Raji (cell line): Measurements from ENCODE around the gene SLC16A3.

Experiments used
- POLR2A ChIP-seq: IDR thresholded peaks from 2 replicates; pipeline ENCODE4 v1.6.1; 2011; ENCODE audit warnings: low read depth, low read length, control low read depth; ENCODE audit not compliant: insufficient read depth

SLC16A3 gene

DNA sequence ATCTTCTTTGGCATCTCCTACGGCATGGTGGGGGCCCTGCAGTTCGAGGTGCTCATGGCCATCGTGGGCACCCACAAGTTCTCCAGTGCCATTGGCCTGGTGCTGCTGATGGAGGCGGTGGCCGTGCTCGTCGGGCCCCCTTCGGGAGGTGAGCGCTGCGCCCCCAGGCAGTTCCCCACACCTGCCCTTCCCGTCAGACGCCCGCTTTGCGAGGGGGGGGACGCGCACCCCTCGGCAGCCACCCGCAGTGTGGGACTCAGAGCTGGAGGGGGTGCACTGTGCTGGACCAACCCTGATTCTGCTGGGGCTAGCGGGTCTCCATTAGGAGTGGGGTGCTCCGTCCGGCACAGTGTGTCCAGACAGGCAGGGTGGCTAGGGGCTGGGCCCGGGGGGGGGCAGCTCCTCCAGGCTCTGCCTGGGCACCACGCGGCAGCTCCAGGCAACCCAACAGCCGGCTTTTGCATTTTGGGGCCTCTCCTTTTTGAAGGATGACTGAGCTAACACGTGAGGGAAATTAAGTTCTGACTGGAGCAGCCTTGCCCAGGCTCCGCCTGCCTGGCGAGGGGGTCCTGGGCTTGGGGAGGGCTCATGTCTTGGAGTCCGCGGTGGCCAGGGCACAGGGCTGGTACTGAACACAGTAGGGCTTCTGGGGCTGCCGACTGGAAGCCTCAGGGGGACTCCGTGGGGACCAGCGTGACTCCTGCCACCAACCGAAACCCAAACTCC lies 9.1 kb downstream of the SLC16A3 start:
- no peak for TF ChIP-seq POLR2A

DNA sequence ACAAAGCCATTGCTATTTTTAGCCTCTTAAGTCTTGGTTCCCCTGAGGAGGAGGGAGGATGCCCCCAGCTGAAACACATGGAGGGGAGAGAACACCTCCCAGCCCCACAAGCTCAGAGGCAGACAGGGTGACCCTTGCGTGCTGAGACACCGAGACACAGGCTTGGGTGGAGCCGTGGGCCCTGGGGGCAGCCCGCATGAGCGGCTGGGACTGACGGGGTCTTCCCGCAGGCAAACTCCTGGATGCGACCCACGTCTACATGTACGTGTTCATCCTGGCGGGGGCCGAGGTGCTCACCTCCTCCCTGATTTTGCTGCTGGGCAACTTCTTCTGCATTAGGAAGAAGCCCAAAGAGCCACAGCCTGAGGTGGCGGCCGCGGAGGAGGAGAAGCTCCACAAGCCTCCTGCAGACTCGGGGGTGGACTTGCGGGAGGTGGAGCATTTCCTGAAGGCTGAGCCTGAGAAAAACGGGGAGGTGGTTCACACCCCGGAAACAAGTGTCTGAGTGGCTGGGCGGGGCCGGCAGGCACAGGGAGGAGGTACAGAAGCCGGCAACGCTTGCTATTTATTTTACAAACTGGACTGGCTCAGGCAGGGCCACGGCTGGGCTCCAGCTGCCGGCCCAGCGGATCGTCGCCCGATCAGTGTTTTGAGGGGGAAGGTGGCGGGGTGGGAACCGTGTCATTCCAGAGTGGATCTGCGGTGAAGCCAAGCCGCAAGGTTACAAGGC lies 9.8 kb downstream of the SLC16A3 start:
- TF ChIP-seq POLR2A, result no peak

DNA sequence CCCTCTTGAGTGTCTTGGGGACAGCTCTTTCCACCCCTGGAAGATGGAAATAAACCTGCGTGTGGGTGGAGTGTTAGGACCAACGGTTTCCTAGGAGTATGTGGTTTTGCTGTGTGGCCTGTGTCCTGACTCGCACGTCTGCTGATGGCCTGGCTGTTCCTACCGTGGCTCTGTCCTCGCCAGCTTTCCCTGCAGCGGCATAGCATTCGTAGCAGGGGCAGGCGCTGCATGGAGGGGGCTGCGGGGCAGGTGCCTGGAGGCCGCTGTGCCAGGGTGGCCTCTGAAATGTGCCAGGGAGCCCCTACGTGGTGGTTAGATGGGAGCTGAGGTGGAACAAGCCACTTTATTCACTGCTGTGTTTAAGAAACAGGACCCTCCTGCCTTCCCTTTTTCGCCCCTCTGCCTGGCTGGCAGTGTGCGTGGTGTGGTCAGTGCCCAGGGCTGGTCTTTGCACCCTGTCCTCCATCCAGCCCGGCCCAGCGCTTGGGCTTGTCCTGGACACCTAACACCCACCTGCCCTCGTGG lies 10.6 kb downstream of the SLC16A3 start:
- no peak for TF ChIP-seq POLR2A

DNA sequence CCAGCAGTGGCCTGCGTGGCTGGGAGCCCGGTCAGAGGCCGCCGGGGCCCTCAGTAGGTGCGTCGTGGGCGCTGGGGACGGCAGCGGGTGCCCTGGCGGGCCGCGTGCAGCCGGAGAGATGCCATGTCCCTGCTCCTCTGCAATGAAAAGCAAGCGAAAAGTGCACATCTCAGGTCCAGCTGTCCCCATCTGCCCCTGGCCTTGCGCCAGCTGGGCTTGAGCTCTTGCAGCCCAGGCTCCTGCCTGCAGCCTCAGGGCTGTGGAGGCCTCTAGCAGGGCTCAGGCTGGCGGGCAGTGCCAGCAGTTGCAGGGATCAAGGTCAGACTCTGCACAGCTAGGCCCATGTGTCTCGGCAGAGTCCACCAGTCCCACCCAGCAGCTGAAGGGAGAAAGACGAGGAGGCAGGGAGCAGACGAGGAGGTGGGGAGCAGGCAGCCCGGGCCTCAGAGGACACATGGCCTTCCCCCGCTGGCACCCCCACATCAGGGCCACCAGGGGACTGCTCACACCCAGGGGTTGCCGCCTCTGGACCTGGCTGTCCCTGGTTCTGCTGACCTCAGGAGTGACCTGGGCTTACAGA lies 11.2 kb downstream of the SLC16A3 start:
- no peak for TF ChIP-seq POLR2A

DNA sequence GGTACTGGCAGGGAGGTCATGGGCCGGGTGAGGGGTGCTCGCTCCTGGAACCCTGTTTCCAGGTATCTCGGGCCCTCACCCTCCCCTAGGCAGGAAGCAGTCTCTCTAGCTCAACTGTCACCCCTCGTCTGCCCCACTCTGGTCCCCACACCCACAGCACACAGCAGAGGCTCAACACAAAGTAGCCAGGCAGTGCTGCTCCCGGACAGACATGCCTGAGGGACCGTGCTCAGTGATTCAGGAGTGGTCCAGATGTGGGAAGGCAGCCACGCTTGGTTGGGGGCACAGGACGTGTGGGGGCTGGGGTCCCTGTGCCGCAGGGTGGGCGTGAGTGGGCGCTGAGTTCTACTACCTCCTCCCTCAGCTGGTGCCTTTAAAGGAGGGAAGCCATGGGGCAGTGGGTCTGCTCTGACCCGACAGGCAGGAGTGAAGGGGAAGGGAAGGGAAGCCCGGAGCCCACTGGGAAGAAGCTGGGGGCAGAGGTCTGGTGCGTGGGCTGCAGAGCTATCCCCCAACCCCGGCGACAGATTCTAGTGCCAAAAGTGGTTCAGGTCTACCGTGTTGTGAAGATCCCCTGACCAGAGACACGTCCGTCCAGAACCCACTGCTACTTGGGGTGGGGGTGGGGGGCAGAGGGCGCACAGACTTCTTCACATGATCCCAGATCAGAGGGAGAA lies 11.8 kb downstream of the SLC16A3 start:
- no peak for TF ChIP-seq POLR2A

DNA sequence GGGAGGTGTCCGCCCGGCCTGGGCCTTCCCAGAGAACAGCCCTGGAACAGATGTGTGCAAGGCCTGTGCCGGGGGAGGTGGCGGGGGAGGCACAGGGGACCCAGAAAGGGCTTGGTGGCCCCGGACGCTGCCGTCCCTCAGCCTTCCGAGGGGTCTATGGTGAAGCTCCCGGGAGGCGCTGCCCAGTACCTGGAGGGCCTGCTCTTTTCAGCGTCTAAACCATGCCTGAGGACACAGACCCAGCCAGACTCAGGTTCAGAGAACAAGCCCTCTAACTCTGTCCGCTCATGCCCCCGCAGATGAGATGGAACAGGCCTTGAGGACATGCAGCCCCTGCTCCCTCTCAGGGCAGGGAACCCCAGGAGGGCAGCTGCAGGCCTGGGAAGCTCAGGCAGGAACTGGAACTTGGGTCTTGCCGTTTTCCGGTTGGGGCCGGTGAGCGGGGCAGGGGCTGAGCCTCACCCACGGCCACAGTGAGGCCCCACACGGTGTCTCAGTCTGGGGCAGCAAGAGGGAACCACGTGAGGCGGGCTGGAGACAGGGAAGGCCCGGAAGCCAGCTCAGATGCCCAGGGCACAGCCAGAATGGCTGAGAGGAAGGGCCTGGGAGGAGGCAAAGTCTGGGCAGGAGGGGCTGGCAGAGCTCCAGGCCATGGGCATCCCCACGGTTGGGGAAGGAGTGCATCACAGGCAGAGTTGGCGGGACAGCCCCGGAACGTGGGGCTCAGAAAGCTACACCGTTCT lies 12.5 kb downstream of the SLC16A3 start:
- no peak for TF ChIP-seq POLR2A

DNA sequence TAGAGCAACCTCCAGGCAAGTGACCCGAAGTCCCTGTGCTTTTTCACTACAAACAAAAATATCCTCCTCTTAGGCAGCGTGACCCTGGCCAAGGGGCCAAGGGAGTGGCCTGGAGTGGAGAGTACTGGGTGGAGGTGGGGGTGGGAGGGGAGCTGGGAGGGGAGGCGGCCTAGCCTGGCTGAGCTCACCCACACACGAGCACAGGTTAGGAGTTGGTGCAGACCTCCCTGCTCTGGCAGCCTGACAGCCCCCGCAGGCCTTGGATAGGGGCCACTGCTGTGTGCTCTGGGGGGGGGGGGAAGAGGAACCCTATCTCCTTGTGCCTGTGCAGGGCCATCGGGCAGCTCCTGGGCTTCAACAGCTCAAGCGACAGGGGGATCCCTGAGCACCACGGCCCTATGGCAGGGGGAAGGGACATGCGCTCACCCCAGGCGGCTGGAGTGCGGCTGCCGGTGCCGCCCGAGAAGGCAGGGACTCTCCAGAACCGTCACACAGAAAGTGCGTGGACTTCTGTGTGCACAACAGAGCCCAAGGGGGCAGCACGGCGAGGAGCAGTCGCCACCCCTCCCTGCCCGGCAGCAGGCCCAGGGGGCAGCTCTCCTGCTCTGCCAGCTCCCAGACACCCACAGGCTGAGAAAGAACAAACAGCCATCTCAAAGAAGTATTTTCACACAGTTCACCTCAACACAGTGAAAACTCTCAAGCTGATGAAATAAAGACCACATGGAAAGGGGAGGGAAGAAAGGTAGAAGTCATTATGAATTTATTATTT lies 13.3 kb downstream of the SLC16A3 start:
- TF ChIP-seq POLR2A, result no peak

DNA sequence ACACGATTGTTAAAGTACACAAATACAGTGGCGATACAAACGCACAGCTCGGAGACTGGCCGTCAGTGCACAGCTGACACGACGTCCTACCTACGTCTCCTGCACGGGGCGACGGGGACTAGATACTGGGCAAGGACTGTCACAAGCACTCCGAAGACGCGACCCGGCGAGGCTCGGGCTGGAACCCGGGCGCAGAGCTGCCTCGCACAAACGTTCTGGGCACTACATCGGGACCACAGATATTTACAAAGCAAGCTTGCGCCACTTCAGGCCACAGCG lies 13.8 kb downstream of the SLC16A3 start:
- TF ChIP-seq POLR2A, result no peak

DNA sequence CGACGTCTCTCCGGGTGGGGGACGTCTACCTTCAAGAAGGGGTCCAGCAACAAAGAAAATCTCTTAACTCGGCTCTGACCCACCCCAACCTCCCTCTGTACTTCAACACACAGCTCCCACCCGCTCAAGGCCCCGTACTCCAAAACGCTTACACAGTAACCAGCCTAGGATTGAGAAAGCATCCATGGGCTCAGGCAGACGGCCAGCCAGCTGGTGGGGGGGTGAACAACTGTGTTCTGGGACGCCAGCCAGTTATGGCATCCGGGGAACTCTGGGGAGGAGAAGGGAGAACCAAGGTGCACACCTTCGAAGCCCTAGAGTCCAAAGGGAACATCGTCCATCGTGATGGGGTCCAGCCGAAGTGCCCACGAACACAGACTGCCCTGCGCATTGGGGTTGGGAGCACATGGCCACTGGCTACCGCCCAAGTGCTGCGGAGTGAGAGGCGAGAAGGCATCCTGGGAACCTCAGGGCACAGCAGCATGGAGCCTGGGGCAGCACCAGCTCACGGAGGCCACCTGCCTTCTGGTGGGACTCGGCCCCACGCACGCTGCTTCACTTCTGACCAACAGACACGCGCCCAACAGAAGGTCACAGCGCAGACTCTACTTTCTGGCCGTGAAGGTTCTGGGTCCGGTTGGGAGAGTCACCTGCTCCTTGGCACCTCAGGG lies 14.3 kb downstream of the SLC16A3 start:
- TF ChIP-seq POLR2A, result no peak

DNA sequence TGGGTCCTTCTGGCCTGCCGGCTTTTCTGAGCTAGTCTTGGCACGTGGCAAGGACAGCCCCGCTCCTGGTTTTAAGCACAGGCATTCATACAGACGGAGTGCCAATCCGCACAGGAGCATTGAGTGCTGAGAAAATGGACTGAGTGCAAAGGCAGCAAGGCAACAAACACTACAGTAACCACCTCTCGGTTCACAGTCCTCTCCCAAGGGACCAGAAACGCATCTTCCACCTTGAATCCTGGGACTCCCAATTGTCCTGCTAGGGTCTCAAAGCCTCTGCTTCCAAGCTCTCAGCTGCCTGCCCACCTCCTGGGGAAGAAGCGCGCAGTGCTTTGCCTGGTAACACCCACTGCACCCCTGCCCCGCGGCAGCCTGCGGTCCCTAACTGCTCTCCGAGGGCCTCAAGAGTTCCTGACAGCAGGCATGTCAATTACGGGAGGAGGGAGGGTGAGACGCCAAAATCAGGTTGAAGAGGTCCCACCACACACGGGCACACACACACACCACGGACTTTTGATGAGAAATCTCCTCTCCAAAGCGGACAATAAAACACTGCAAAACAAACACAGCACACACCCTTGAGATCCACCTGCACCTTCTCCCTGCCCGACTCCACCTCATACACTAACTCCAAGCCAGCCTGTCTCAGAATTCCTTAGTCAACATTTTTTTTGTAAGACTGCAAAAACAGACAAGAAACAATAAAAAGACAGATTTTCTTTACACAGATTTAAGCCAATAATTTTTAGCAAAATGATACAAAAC lies 15.0 kb downstream of the SLC16A3 start:
- TF ChIP-seq POLR2A, result no peak

DNA sequence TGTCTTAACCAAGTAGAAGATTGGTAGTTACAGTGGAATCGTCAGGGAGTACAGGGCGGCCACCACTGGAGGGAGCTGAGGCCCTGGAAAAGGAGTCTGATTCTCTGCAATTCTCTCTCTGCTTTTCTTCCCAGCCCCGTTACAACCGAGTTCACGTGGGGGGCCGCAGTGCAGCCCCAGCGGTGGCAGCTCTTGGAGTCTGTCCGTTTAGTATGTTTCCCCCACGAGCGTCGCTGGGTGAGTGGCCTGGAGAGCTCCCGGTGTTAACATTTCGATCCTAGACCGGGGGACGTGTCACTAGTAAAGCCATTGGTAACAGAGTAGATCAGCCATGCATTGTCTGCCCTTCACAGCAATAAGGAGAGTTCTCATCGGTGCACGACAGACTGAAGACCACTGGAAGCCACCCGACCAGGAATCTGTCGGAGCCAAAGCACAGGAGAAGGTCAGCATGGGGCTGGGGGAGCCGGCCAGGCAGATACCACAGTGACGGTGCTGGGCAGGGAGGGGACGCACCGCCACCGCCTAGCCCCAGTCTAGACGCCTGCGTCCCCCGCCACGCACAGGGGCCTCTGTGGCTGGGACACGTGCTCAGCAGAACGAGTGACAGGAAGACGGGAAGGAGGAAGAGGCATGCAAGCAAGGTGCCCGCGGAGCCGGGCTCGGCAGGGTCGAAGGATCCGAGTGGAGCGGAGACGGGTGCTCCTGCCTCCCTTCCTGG lies 15.7 kb downstream of the SLC16A3 start:
- TF ChIP-seq POLR2A, result no peak
